Right lobe of liver (tissue), 6 donors: ENCODE results near the gene STARD8. TPM values are rescaled to one million over a fixed set of nuclear protein-coding genes. Genes with fewer than 3 reads are reported as not detected.
"Not testable (repeated sequence)": the region's sequence is repeated elsewhere in the genome, so short reads cannot be mapped to it uniquely, and the experiment has no call there.

ENCODE experiments used
- ATAC-seq, 4 donors: fragments of 200-7000 bp; cut with Tn5 transposase; one replicate each; pipeline ENCODE4 v1.9.1; 2020; ENCODE audit warnings: mild to moderate bottlenecking in 4 of 4, moderate library complexity in 4 of 4
- DNase-seq, 3 donors: peaks; one replicate each; pipeline ENCODE4 v3.0.0-alpha.2; 2020
- H3K27ac ChIP-seq, 3 donors: fragments of 200-600 bp; one replicate each; pipeline ENCODE4 v1.8.0; 2022
- H3K27me3 ChIP-seq, 2 donors: fragments of 200-600 bp; one replicate each; pipeline ENCODE4 v1.8.0; 2022
- H3K36me3 ChIP-seq, 4 donors: fragments of 200-600 bp; sonication (generic) in 1 of 4; one replicate each; pipeline versions ENCODE4 v1.5.1 to v1.8.0; 2017 to 2022; ENCODE audit warnings: control low read depth in 1 of 4
- H3K4me1 ChIP-seq, 4 donors: fragments of 200-600 bp; sonication (generic) in 1 of 4; one replicate each; pipeline versions ENCODE4 v1.5.1 to v1.8.0; 2017 to 2022; ENCODE audit warnings: control low read depth in 1 of 4
- H3K4me3 ChIP-seq, 3 donors: fragments of 200-600 bp; one replicate each; pipeline ENCODE4 v1.8.0; 2022
- H3K9me3 ChIP-seq, 4 donors: fragments of 200-600 bp; sonication (generic) in 1 of 4; one replicate each; pipeline versions ENCODE4 v1.5.1 to v1.8.0; 2017 to 2022; ENCODE audit warnings: control low read depth in 1 of 4
- POLR2A ChIP-seq: fragments of 450-650 bp; IDR thresholded peaks from one replicate; pipeline ENCODE4 v1.6.1; 2017; ENCODE audit warnings: antibody characterized with exemption, mild to moderate bottlenecking
- WGBS: methylation state at CpG from one replicate; pipeline ENCODE4 v1.1.6; 2018; ENCODE audit warnings: low coverage, low lambda C conversion rate; ENCODE audit not compliant: insufficient coverage; ENCODE audit errors: missing lambda C conversion rate; 5-methylcytosine and 5-hydroxymethylcytosine counted together
- intact Hi-C, 2 donors: fragments of 100-400 bp; cut with DNase I; formaldehyde crosslinking; loops; one replicate each; pipeline versions ENCODE4 v1.11.2 to v1.14.1; 2022
- total RNA-seq, 6 experiments: library from RNA; depleted of rRNA in 2 of 6; stranded (reverse); fragments of >200 nt in 2 of 6; fragmentation: NEBNext Ultra II Directional in 3 of 6; extraction: Animal tissue kit (Norgen Biotek cat#: 25700) in 3 of 6; gene quantifications; one replicate each; pipeline versions ENCODE4 v1.1.0 to v1.2.4, GENCODE V29; 2016 to 2023
- TF ChIP-seq, protein P1 (sequence below), 4 donors: fragments of 200-600 bp in 3 of 4; fragments of 450-650 bp in 1 of 4; IDR thresholded peaks; one replicate each; pipeline versions ENCODE4 v1.5.1 to v1.8.0; 2016 to 2022; ENCODE audit warnings: antibody characterized with exemption in 4 of 4, mild to moderate bottlenecking in 2 of 4
- donor health status: DM: no; HTN: yes; CAD: no.
- donor health status: DM: no; HTN: no; CAD: no.
- donor health status: DM: no; HTN: no; CAD: no.
- donor health status: DM: no; HTN: yes; CAD: no.
- donor health status: DM: no; HTN: yes; CAD: no.

STARD8 gene
- total RNA-seq, 6 experiments from 2014 or later: 6.6 to 11.5 (median 7.6) TPM

DNA sequence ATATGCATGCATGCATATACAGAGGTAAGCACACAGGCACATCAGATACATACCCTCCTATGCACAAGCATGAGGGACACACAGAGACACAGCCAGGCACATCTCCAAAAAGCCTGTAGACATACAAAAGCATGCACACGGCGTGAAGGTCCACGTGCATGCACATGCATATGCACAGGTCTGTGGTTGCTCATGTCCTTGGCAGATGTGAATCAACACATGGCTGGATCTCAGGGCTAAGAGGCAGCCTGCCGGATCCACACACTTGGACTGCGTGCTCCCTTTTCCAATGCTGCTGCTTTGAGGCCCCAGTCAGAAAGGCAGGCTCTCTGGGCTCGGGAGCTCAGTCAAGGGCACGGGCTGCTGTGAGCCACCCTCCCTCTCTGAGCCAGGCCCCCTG is 3.6 kb downstream of the STARD8 start:
- H3K27ac ChIP-seq: no peak overlapping the region
- H3K4me3 ChIP-seq: no peak overlapping the region
- H3K4me1 ChIP-seq: no peaks in the 10 kb centered on the region
- no peaks in the 10 kb centered on the region for H3K36me3 ChIP-seq
- TF ChIP-seq POLR2A: no peak
- TF ChIP-seq, protein P1, sequence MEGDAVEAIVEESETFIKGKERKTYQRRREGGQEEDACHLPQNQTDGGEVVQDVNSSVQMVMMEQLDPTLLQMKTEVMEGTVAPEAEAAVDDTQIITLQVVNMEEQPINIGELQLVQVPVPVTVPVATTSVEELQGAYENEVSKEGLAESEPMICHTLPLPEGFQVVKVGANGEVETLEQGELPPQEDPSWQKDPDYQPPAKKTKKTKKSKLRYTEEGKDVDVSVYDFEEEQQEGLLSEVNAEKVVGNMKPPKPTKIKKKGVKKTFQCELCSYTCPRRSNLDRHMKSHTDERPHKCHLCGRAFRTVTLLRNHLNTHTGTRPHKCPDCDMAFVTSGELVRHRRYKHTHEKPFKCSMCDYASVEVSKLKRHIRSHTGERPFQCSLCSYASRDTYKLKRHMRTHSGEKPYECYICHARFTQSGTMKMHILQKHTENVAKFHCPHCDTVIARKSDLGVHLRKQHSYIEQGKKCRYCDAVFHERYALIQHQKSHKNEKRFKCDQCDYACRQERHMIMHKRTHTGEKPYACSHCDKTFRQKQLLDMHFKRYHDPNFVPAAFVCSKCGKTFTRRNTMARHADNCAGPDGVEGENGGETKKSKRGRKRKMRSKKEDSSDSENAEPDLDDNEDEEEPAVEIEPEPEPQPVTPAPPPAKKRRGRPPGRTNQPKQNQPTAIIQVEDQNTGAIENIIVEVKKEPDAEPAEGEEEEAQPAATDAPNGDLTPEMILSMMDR (IDR thresholded peaks at IDR 0.05): no peak
- no CpG with 5 or more reads among the region's 7 CpGs for WGBS
- no peak for DNase-seq
- intact Hi-C loops: no loop called here
- H3K27me3 ChIP-seq: no peaks in the 10 kb centered on the region
- H3K9me3 ChIP-seq: no peaks in the 10 kb centered on the region
- ATAC-seq: no peak

DNA sequence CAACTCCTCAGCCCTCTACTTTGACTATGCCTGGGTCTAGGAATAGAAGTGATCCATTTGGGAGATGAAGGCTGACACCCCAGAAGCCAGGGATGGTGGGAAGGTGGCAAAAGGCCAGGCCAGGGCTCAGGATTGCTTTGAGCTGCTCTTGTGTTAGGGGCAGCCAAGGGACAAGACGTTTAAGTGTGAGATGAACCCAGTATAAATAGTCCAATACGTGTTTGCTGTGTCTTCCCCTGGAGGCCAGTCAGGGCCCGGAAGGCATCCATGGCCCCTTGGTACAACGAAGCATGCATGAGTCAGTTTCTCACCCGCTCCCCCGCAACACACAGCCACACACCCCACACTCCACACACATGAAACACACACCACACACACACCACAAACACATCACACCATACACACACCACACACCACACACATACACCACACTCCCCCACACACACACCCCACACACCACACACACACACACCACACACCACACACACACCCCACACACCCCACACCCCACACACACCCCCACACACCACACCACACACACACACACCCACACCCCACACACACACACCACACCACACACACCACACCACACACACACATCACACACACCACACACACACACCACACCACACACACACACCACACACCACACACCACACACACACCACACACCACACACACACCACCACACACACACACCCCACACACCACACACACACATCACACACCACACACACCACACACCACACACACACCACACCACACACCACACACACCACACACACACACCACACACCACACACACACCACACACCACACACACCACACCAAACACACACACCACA is 5.1 kb downstream of the STARD8 start:
- no peak for ATAC-seq
- H3K27me3 ChIP-seq: no peaks in the 10 kb centered on the region
- no peaks in the 10 kb centered on the region for H3K36me3 ChIP-seq
- H3K4me1 ChIP-seq: no peaks in the 10 kb centered on the region
- DNase-seq: no peak
- H3K9me3 ChIP-seq: no peaks in the 10 kb centered on the region
- 81% methylated on average over 3 of the region's 6 CpGs for WGBS
- no peak overlapping the region for H3K4me3 ChIP-seq
- no peak for TF ChIP-seq POLR2A
- TF ChIP-seq, protein P1 (IDR thresholded peaks at IDR 0.05): no peak
- intact Hi-C loops: no loop called here
- H3K27ac ChIP-seq: no peak overlapping the region

DNA sequence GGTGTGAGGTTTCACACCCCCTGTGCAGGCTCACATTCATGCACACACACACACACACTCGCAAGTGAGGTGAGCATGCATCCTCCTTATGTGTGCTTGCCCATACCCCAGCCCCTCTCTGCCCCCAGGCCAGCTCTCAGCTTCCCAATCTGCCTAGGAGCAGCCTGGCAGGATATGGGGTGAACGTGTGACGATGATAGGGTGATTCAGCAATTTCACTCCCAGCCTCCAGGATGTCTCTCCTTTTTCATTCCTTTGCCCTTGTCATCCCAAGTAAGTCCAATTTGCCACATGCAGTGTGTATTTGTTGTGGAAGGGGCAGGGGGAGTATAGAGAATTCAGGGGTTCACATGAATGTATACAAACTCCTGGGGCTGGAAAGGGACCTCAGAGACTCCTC is 7.2 kb downstream of the STARD8 start:
- TF ChIP-seq POLR2A: no peak
- TF ChIP-seq, protein P1 (IDR thresholded peaks at IDR 0.05): no peak

DNA sequence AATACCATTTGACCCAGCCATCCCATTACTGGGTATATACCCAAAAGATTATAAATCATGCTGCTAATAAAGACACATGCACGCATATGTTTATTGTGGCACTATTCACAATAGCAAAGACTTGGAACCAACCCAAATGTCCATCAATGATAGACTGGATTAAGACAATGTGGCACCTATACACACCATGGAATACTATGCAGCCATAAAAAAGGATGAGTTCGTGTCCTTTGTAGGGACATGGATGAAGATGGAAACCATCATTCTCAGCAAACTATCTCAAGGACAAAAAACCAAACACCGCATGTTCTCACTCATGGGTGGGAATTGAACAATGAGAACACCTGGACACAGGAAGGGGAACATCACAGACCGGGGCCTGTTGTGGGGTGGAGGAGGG is 9.0 kb downstream of the STARD8 start:
- ATAC-seq, H3K4me3 ChIP-seq, intact Hi-C loops, H3K4me1 ChIP-seq, H3K27me3 ChIP-seq, H3K27ac ChIP-seq, DNase-seq, H3K9me3 ChIP-seq, H3K36me3 ChIP-seq: not testable (repeated sequence)
- 88% methylated on average over 4 of the region's 4 CpGs for WGBS

More for the DNA sequence above, 7.2 kb downstream of the STARD8 start:
- DNase-seq (no peak), ATAC-seq (no peak)
- Histone ChIP-seq H3K36me3 (no peaks in the 10 kb centered on the region), H3K4me3 (no peak overlapping the region), H3K27ac (no peak overlapping the region), H3K27me3 (no peaks in the 10 kb centered on the region), H3K9me3 (no peaks in the 10 kb centered on the region), H3K4me1 (no peaks in the 10 kb centered on the region)
- 47% methylated on average over 3 of the region's 3 CpGs for WGBS
- intact Hi-C loops: no loop called here

DNA sequence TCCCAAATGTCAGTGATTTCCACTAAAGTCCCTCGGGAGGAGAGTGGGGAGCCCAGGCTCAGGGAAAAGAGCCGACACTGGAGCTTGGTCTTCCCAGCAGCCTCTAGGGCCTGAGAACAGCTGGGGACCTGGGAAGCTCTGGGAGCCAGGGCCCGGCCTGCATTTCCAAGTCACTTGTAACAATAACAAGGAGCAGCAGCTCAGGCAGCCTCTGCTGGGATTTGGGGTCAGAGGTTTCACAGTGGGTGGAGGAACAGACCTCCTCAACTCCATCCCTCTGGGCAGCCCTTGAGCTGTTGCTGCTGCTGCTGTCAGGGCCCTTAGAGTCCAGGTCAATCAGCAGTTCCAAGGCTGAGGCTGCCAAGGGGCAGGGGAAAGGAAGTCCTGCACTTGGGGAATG is 11.1 kb downstream of the STARD8 start:
- H3K4me1 ChIP-seq: no peaks in the 10 kb centered on the region
- H3K36me3 ChIP-seq: no peaks in the 10 kb centered on the region
- TF ChIP-seq, protein P1 (IDR thresholded peaks at IDR 0.05): no peak
- TF ChIP-seq POLR2A: no peak
- no peak overlapping the region for H3K27ac ChIP-seq
- H3K4me3 ChIP-seq: no peak overlapping the region
- 48% methylated on average over 2 of the region's 3 CpGs for WGBS
- H3K9me3 ChIP-seq: no peaks in the 10 kb centered on the region
- no peaks in the 10 kb centered on the region for H3K27me3 ChIP-seq
- intact Hi-C loops: no loop called here
- no peak for ATAC-seq
- DNase-seq: no peak
